MM.1S (cell line): ENCODE measurements around the gene UBE2D1.

Source experiments
- EZH2 ChIP-seq: fragments of 300-600 bp; sonication (generic); optimal IDR thresholded peaks from 2 replicates; pipeline ENCODE3; 2017; ENCODE audit warnings: low read depth, mild to moderate bottlenecking, antibody characterized with exemption, low read length, mixed read lengths
- EZH2phosphoT487 ChIP-seq: fragments of 300-600 bp; sonication (generic); IDR thresholded peaks from 2 replicates; pipeline ENCODE4 v1.6.1; 2018; ENCODE audit warnings: antibody characterized with exemption, low read length
- TF ChIP-seq, protein P1 (sequence below): fragments of 300-600 bp; sonication (generic); IDR thresholded peaks from 2 replicates; pipeline ENCODE4 v1.5.1; 2016; ENCODE audit warnings: antibody characterized with exemption, low read length, mixed read lengths

- TF ChIP-seq, protein P1, sequence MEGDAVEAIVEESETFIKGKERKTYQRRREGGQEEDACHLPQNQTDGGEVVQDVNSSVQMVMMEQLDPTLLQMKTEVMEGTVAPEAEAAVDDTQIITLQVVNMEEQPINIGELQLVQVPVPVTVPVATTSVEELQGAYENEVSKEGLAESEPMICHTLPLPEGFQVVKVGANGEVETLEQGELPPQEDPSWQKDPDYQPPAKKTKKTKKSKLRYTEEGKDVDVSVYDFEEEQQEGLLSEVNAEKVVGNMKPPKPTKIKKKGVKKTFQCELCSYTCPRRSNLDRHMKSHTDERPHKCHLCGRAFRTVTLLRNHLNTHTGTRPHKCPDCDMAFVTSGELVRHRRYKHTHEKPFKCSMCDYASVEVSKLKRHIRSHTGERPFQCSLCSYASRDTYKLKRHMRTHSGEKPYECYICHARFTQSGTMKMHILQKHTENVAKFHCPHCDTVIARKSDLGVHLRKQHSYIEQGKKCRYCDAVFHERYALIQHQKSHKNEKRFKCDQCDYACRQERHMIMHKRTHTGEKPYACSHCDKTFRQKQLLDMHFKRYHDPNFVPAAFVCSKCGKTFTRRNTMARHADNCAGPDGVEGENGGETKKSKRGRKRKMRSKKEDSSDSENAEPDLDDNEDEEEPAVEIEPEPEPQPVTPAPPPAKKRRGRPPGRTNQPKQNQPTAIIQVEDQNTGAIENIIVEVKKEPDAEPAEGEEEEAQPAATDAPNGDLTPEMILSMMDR: no peak
- no peak for TF ChIP-seq EZH2phosphoT487
- TF ChIP-seq EZH2: no peak
Observed at GRCh38 chr10:58341947-58342346, 7.1 kb downstream of the UBE2D1 start.
